GM19193 (cell line): ENCODE results near the gene AOPEP.

Source experiments
- POLR2A ChIP-seq: IDR thresholded peaks from 4 replicates; pipeline ENCODE4 v1.6.1; 2011; ENCODE audit not compliant: insufficient read depth, insufficient read length; ENCODE audit errors: extremely low read depth

The AOPEP gene

GRCh38 chr9:94977416-94977815 lies 250.9 kb downstream of the AOPEP start:
- TF ChIP-seq POLR2A: no peak

DNA sequence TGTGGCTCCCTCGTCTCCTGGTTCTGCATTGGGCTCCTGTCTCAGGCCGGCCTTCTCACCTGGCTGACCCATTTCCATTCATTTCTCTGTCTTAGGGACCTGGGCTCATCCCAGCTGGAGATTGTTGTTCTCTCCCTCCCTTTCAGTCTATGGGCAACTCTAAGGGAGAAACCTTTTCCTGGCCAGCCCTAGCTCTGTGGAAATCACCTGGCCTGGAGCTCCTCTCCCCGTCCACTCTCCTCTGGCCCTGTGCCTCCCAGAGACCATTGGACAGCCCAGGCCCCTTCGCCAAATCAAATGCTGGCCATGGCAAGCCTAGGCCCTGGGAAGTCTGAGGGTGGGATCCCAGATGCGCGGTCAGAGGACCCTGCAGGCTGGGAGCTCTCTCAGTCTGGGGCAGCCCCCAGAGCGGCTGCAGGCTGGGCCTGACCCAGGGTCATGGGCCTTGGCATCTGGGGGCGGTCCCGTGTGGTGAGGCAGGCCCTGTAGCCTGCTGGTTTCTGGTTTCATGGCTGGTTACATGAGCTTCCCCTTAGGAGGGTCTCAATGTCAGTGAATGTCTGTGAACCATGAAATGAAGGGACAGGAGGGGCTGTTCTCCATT lies 253.5 kb downstream of the AOPEP start:
- no peak for TF ChIP-seq POLR2A

DNA sequence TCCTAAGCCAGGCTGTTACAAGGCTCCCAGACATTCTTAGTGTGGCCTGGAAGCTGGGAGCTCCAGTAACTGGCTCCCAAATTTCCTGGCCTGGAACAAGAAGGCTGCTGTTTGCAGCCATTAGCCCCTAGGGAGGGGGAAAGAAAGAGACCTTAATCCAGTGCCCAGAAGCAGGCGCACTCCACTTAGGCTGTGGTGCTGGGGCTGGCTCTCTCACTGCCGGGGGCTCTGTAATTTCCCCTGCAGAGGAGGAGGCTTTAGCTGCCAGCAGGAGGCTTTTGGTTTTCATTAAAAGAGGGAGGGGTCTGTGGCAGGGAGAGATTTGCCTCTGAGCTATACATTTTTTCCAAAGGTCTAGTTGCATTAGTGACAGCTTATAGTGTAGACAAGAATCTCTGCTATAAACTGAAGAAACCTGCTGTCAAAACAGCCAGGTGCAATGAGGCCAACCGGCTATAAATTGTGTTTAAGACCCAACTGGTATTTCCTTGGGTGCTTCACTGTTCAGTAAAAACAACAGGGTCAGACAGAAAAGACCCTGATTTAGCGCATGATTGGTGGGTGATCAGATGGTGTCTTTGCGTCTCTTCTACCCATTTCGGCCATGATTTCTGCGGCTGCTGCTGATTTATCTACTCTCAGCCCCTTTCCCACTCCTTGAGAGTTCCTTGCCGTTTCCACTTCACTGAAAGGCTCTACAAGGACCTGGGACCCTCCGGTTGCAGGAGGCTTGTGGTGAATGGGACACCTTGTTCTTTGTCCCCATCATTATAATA lies 254.6 kb downstream of the AOPEP start:
- no peak for TF ChIP-seq POLR2A

DNA sequence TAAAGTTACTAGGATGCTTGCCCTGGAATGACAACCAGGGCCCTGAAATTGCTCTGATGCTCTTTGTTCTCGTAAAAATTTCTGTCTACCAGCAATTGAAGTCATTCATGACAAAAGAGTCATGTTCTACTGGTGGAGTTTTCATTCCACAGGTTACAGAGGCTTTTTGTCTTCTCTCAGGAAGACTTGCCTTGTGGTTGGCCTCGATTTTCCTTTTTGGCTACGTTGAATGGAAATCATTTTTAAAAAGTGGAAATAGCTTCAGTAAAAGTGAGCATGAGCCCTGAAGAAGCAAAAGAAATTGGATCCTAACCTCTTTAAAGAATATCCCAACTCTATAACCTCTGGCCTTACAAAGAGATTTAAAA lies 255.2 kb downstream of the AOPEP start:
- TF ChIP-seq POLR2A: no peak

DNA sequence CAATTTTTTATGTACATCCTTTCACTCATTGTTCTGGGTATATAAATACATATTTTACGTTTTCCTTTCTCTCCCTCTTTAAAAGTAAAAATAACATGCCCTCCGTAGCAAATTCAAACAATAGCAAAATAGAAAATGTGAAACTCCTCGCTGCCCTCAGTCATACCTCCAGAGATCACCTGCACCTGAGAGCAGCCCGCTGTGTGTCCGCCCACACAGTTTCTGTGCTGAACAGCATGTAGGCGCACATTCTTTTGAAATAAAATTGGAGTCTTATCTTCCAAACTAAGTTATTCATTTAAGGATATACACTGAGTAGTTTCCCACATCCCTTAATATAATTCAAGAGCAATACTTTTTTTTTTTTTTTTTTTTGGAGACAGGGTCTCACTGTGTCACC lies 255.7 kb downstream of the AOPEP start:
- TF ChIP-seq POLR2A: no peak

GRCh38 chr9:94983552-94983951 lies 257.1 kb downstream of the AOPEP start:
- TF ChIP-seq POLR2A: no peak

- no peak for TF ChIP-seq POLR2A
Observed at GRCh38 chr9:94984891-94985476, 258.5 kb downstream of the AOPEP start.

DNA sequence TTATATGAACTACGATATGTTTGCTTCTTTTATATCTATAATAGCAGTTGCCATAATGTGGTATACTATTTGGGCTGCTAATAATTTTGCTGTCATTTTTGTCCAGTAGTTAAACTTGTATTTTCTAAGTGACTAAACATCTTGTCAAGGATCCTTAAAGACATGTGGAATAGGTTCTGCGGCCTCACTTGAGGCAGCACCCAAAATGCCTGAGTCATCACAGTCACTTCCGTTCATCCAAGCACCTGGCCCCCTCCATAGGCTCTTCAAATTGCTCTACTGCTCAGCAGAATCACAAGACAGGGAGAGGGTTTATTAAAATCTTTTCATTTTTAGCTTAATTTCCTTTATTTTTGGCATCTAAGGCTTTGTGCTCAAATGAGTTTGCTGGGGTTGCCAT lies 259.1 kb downstream of the AOPEP start:
- no peak for TF ChIP-seq POLR2A

GRCh38 chr9:94987731-94988130 lies 261.2 kb downstream of the AOPEP start:
- TF ChIP-seq POLR2A: no peak

DNA sequence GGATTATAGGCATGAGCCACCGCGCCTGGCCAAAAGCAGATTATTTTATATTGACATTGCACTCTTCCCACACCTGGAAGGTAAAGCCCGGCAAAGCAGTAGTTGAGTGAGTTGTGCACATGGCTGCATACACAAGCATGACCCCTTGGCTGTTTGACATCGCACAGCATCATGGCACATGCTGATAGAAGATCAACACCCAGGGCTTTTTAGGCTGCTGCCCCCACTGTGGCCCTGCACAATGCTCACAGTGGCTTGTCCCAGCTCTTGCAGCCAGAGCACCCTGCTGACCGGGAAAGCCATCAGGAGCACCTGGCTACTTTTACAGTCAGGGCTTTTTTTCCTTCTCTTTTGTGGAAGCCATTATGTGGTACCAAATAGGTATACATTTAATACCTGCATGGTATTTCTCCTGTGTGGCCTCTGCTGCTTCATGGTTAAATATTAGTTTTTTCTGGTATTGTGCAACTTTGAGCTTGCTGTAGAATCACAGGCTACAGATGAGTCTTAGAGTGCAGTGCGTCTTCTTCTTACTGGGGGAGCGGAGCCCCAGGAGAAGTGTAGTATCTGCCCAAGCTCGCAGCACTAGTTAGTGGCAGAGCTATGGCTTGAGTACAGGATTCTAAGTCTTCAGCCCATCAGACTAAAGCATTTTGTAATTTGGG lies 264.5 kb downstream of the AOPEP start:
- TF ChIP-seq POLR2A: no peak

DNA sequence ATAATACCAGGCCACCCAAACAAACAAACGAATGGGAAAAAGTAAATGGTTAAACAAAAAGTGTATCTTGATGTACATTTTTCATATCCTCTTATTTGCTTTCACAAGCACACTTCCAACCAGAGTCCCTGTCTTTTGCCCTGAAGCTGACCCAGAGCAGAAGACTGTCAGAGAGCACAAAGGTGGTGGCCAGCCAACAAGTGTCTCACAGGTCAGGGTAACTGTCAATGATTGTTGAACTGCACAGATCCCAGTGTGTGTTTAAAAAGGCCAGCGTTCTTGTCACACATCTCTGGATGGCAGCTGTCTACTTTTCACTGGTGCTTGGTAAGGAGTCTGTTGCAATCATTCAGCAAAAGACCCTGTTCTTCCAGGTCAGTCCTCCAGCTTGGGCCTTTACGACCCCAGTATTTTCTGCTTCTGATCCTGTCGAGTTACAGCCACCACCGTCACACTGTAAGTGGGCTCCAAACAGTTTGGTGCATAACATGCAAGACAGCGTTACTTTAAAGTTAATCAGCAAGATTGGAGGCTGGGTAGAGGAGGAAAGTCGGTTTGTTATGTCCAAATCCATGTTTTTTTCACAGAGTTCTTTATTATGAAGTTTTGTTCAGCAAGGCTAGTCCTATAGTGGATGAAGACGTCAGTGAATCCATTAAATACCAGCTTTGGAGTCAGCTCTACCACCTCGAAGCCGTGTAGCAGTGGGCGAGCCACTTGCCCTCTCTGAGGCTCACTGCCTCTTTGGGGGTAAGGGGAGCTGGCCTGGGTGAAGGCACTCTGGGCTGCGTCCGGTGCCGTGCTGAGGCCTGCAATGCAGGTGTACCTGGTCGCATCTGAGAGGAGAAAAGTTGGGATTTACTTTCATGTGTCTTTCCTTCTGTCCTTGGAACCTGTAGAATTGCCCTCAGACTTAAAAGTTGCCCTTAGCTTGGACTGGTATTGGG lies 265.7 kb downstream of the AOPEP start:
- no peak for TF ChIP-seq POLR2A

- TF ChIP-seq POLR2A: no peak
Observed at GRCh38 chr9:94993160-94993820, 266.8 kb downstream of the AOPEP start.

GRCh38 chr9:94993821-94994165 lies 267.3 kb downstream of the AOPEP start:
- TF ChIP-seq POLR2A: no peak

- TF ChIP-seq POLR2A: no peak
Observed at GRCh38 chr9:94995048-94995693, 268.7 kb downstream of the AOPEP start.
